Endothelial cell of umbilical vein (primary cell): Measurements from ENCODE around the gene TSN. TPM values are rescaled to one million over a fixed set of nuclear protein-coding genes. Genes with fewer than 3 reads are reported as not detected.
A peak's percentile ranks its signal among the peaks of the same experiment; 100 is the strongest.

ENCODE experiments used
- BruUV-seq: library from RNA; stranded (reverse); fragments of 400-500 nt; replicated peaks from 2 replicates; lab custom pipeline; 2021; lab: Mats Ljungman, UMichigan
- CTCF ChIA-PET: fragments of 300-600, 350-600 bp; sonication (Branson Sonifier 250); formaldehyde crosslinking; loops from one replicate; lab custom pipeline; 2021; ENCODE audit warnings: antibody characterized with exemption, inconsistent platforms; lab: Charles Lee
- POLR2A ChIA-PET: fragments of 300-600, 350-600 bp; sonication (Branson Sonifier 250); formaldehyde crosslinking; loops from one replicate; lab custom pipeline; 2021; ENCODE audit warnings: antibody characterized with exemption, inconsistent platforms; lab: Charles Lee
- DNase-seq: peaks from one replicate; pipeline ENCODE4 v3.0.0-alpha.2; 2011; ENCODE audit warnings: low read depth, low spot score
- FAIRE-seq: peaks from 2 replicates; lab custom pipeline; 2011; peaks lifted over from hg19 to GRCh38; lab: Jason Lieb, UNC
- H2AFZ ChIP-seq: 2 replicates; pipeline ENCODE4 v1.6.0; 2012; ENCODE audit warnings: low read depth, low read length, control low read depth, inconsistent platforms
- H3K27ac ChIP-seq: 2 replicates; pipeline ENCODE4 v1.5.1; 2011; ENCODE audit warnings: low read depth, mild to moderate bottlenecking, control low read depth, low read length, moderate library complexity; ENCODE audit not compliant: insufficient read depth
- H3K27me3 ChIP-seq, 2 experiments: 2 replicates each; pipeline versions ENCODE4 v1.6.0 to v1.6.1; 2011; ENCODE audit warnings: low read length in 2 of 2, mixed read lengths in 1 of 2; ENCODE audit not compliant: control insufficient read depth in 2 of 2, insufficient read depth in 2 of 2
- H3K36me3 ChIP-seq, 2 experiments: 2 replicates in 1 of 2; 3 replicates in 1 of 2; pipeline ENCODE4 v1.5.1; 2011; ENCODE audit warnings: low read length in 2 of 2, mild to moderate bottlenecking in 1 of 2, moderate library complexity in 1 of 2; ENCODE audit not compliant: control insufficient read depth in 2 of 2, insufficient read depth in 2 of 2; ENCODE audit errors: extremely low read depth in 1 of 2
- H3K4me1 ChIP-seq: 3 replicates; pipeline ENCODE4 v1.5.1; 2011; ENCODE audit warnings: mild to moderate bottlenecking, low read length; ENCODE audit not compliant: control insufficient read depth, insufficient read depth; ENCODE audit errors: extremely low read depth
- H3K4me2 ChIP-seq: 2 replicates; pipeline ENCODE4 v1.6.1; 2011; ENCODE audit warnings: low read length, control low read depth, mixed read lengths; ENCODE audit not compliant: insufficient read depth
- H3K4me3 ChIP-seq, 3 experiments: fragments of 200-600 bp in 1 of 3; sonication (generic), shearing (Covaris generic) in 1 of 3; replicated peaks in 1 of 3; 2 replicates each; pipeline ENCODE4 v1.5.1; 2011 to 2016; ENCODE audit warnings: control low read depth in 3 of 3, low read length in 3 of 3, mild to moderate bottlenecking in 2 of 3, inconsistent platforms in 1 of 3, low read depth in 1 of 3, moderate library complexity in 1 of 3; ENCODE audit not compliant: insufficient read depth in 1 of 3
- H3K79me2 ChIP-seq: 2 replicates; pipeline ENCODE4 v1.6.0; 2012; ENCODE audit warnings: low read length, inconsistent platforms; ENCODE audit not compliant: control insufficient read depth, insufficient read depth
- H3K9ac ChIP-seq: replicated peaks from 2 replicates; pipeline ENCODE3; 2011; ENCODE audit warnings: low read length, control low read depth; ENCODE audit not compliant: insufficient read depth; ENCODE audit errors: extremely low read depth
- H3K9me1 ChIP-seq: replicated peaks from 3 replicates; pipeline ENCODE4 v1.6.0; 2011; ENCODE audit warnings: mild to moderate bottlenecking, low read length; ENCODE audit not compliant: control insufficient read depth, insufficient read depth; ENCODE audit errors: extremely low read depth
- H3K9me3 ChIP-seq: replicated peaks from 2 replicates; pipeline ENCODE4 v1.5.1; 2012; ENCODE audit warnings: low read length, inconsistent platforms; ENCODE audit not compliant: control insufficient read depth, insufficient read depth
- H4K20me1 ChIP-seq: replicated peaks from 2 replicates; pipeline ENCODE3; 2011; ENCODE audit warnings: mild to moderate bottlenecking, low read length; ENCODE audit not compliant: control insufficient read depth, insufficient read depth; ENCODE audit errors: extremely low read depth
- EZH2 ChIP-seq: IDR thresholded peaks from 2 replicates; pipeline ENCODE4 v1.6.1; 2012; ENCODE audit warnings: borderline replicate concordance, low read depth, mild to moderate bottlenecking, moderate library complexity, low read length, inconsistent platforms; ENCODE audit not compliant: severe bottlenecking
- FOS ChIP-seq: IDR thresholded peaks from 2 replicates; pipeline ENCODE4 v1.6.1; 2011; ENCODE audit warnings: mild to moderate bottlenecking, low read length, moderate library complexity, borderline replicate concordance; ENCODE audit not compliant: insufficient read depth
- GATA2 ChIP-seq: IDR thresholded peaks from 2 replicates; pipeline ENCODE4 v1.7.0; 2011; ENCODE audit warnings: low read depth, mild to moderate bottlenecking, moderate library complexity, mixed read lengths, low read length; ENCODE audit not compliant: insufficient read length, insufficient read depth
- JUN ChIP-seq: IDR thresholded peaks from 2 replicates; pipeline ENCODE4 v1.6.1; 2011; ENCODE audit warnings: borderline replicate concordance, low read depth; ENCODE audit not compliant: insufficient read length, insufficient read depth
- MYC ChIP-seq: IDR thresholded peaks from one replicate; pipeline ENCODE4 v1.6.1; 2011; ENCODE audit warnings: mild to moderate bottlenecking, low read depth, low read length
- POLR2A ChIP-seq: IDR thresholded peaks from 2 replicates; pipeline ENCODE4 v1.6.1; 2012; ENCODE audit warnings: low read depth, mild to moderate bottlenecking, control low read depth, low read length
- POLR2AphosphoS5 ChIP-seq: IDR thresholded peaks from 2 replicates; pipeline ENCODE4 v1.6.1; 2012; ENCODE audit warnings: low read depth, mild to moderate bottlenecking, control low read depth, low read length, moderate library complexity; ENCODE audit not compliant: insufficient read depth
- dilution Hi-C: fragments of 300-500 bp; cut with MboI; formaldehyde crosslinking; loops from one replicate; pipeline ENCODE4 v1.15.0; 2019; ENCODE audit warnings: low sequenced_read_pairs; ENCODE audit not compliant: extremely low pct_ligation_motif_present
- intact Hi-C: fragments of 100-400 bp; cut with micrococcal nuclease; formaldehyde crosslinking; loops from one replicate; pipeline ENCODE4 v1.10.0; 2022
- polyA plus RNA-seq, 4 experiments: library from polyadenylated mRNA; depleted of rRNA in 3 of 4; stranded (reverse) in 3 of 4; unstranded in 1 of 4; fragments of >200 nt; gene quantifications; 2 replicates each; pipeline versions ENCODE4 v1.2.1 to v1.2.3, GENCODE V29; 2011 to 2012; ENCODE audit warnings: missing spikeins in 1 of 4
- total RNA-seq: library from RNA; stranded (reverse); gene quantifications from 2 replicates; pipeline ENCODE4 v1.2.3, GENCODE V29; 2021
- TF ChIP-seq, protein P1 (sequence below), 2 donors: IDR thresholded peaks; 1 replicate in 1 of 2; 2 replicates in 1 of 2; pipeline ENCODE4 v1.5.1; 2011; ENCODE audit warnings: low read length in 2 of 2, mild to moderate bottlenecking in 2 of 2, moderate library complexity in 2 of 2, control low read depth in 1 of 2, inconsistent platforms in 1 of 2, low read depth in 1 of 2; ENCODE audit not compliant: insufficient read depth in 1 of 2; ENCODE audit errors: extremely low read depth in 1 of 2
- TF ChIP-seq, protein P2 (sequence below): IDR thresholded peaks from 2 replicates; pipeline ENCODE4 v1.6.1; 2011; ENCODE audit not compliant: insufficient read depth, insufficient read length

The TSN gene
- total and polyA plus RNA-seq, 2 donors (not counting 3 experiments of a cell fraction or from before 2014, with no cell fraction given): 33.2 to 76.1 TPM

DNA sequence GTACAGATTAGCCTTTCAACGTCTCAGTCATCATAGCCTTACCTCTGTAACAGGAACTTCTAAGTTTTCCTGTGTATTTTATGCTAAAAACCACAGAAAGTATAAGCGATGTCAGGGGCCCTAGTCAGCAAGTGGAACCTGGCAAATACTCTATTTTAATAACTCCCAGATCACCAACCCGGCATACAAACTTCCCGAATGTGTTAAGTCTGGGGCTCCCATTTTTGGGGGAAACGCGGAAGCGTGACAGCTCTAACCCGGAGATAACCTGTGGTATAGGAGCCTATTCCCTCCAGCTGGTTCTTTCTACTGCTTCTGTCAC is 19.4 kb upstream of the TSN start:
- BruUV-seq: no TSS peak
- H3K9me1 ChIP-seq: no peaks in the 10 kb centered on the region
- H3K27me3 ChIP-seq: no peaks in the 10 kb centered on the region
- H3K4me3 ChIP-seq: peak overlapping the region; percentile 91 to 100 (median 99)
- H3K9ac ChIP-seq: peak overlapping the region; percentile 92
- H2AFZ ChIP-seq: peak overlapping the region; percentile 86
- DNase-seq (no peak), FAIRE-seq (no peak)
- H3K79me2 ChIP-seq: peaks cover 22% of the 10 kb centered on the region
- H3K36me3 ChIP-seq: peaks cover 3 to 7% of the 10 kb centered on the region in 2 experiments
- H3K4me1 ChIP-seq: peaks cover 9% of the 10 kb centered on the region
- intact Hi-C loops (loop anchor here (1.0 to 5.0 kb wide), 2 partner anchors 205 to 334 kb away; no protein-coding TSS in a partner anchor), dilution Hi-C loops (no loop called here)
- no peak for TF ChIP-seq POLR2A
- TF ChIP-seq JUN: no peak
- TF ChIP-seq MYC: no peak
- TF ChIP-seq, protein P1, sequence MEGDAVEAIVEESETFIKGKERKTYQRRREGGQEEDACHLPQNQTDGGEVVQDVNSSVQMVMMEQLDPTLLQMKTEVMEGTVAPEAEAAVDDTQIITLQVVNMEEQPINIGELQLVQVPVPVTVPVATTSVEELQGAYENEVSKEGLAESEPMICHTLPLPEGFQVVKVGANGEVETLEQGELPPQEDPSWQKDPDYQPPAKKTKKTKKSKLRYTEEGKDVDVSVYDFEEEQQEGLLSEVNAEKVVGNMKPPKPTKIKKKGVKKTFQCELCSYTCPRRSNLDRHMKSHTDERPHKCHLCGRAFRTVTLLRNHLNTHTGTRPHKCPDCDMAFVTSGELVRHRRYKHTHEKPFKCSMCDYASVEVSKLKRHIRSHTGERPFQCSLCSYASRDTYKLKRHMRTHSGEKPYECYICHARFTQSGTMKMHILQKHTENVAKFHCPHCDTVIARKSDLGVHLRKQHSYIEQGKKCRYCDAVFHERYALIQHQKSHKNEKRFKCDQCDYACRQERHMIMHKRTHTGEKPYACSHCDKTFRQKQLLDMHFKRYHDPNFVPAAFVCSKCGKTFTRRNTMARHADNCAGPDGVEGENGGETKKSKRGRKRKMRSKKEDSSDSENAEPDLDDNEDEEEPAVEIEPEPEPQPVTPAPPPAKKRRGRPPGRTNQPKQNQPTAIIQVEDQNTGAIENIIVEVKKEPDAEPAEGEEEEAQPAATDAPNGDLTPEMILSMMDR (IDR thresholded peaks at IDR 0.05; ENCODE audit: extremely low read depth in 1 of 2, insufficient read depth in 1 of 2, low read depth in 1 of 2, low read length in 2 of 2): no peak
- no peak for TF ChIP-seq EZH2
- TF ChIP-seq GATA2: no peak
- TF ChIP-seq, protein P2, sequence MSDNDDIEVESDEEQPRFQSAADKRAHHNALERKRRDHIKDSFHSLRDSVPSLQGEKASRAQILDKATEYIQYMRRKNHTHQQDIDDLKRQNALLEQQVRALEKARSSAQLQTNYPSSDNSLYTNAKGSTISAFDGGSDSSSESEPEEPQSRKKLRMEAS: no peak
- TF ChIP-seq FOS: no peak
- no peak for TF ChIP-seq POLR2AphosphoS5
- H3K9me3 ChIP-seq: no peaks in the 10 kb centered on the region
- ChIA-PET CTCF (interaction anchor here (0.6 to 3.1 kb wide), 6 partner anchors 8 to 641 kb away, joined by 3 to 23 read pairs (median 4); partner anchors contain the start of gene RNU4ATAC), POLR2A (interaction anchor here (0.6 to 2.5 kb wide), 4 partner anchors 16 to 293 kb away, joined by 3 to 19 read pairs (median 6); partner anchors contain the start of genes CLASP1 and RNU4ATAC)
- peak overlapping the region; percentile 59 for H3K27ac ChIP-seq
- H4K20me1 ChIP-seq: peaks cover 2% of the 10 kb centered on the region
- peak overlapping the region; percentile 94 for H3K4me2 ChIP-seq
